H1 (cell line): ENCODE results near the gene NSFL1C. TPM values are rescaled to one million over a fixed set of nuclear protein-coding genes. Genes with fewer than 3 reads are reported as not detected.

Experiments used
- CTCF ChIA-PET: fragments of 300-600 bp; sonication (Branson Sonifier 250); formaldehyde crosslinking; loops from one replicate; lab custom pipeline; 2021; ENCODE audit not compliant: partially characterized antibody; lab: Charles Lee
- POLR2A ChIA-PET: fragments of 300-600 bp; sonication (Branson Sonifier 250); formaldehyde crosslinking; loops from one replicate; lab custom pipeline; 2021; ENCODE audit warnings: inconsistent platforms; ENCODE audit not compliant: partially characterized antibody; lab: Charles Lee
- DNase-seq, 2 experiments: peaks; one replicate each; pipeline versions ENCODE4 v3.0.0 to v3.0.0-alpha.2; 2010 to 2022; ENCODE audit warnings: low spot score in 2 of 2, low read depth in 1 of 2, mixed read lengths in 1 of 2
- FAIRE-seq: peaks from 2 replicates; lab custom pipeline; 2011; peaks lifted over from hg19 to GRCh38; lab: Jason Lieb, UNC
- H2AFZ ChIP-seq: 2 replicates; pipeline ENCODE4 v1.8.1; 2012; ENCODE audit warnings: low read length, inconsistent platforms
- H2AK5ac ChIP-seq: 2 replicates; pipeline ENCODE4 v1.6.1; 2013; ENCODE audit warnings: low read depth, low read length
- H2BK120ac ChIP-seq: replicated peaks from 2 replicates; pipeline ENCODE3; 2013; ENCODE audit warnings: low read depth, low read length, inconsistent platforms
- H2BK12ac ChIP-seq: 2 replicates; pipeline ENCODE4 v1.6.1; 2013; ENCODE audit warnings: low read depth, low read length
- H2BK15ac ChIP-seq: 2 replicates; pipeline ENCODE4 v1.6.1; 2013; ENCODE audit warnings: low read length
- H2BK20ac ChIP-seq: 2 replicates; pipeline ENCODE4 v1.6.1; 2013; ENCODE audit warnings: low read length
- H2BK5ac ChIP-seq: 2 replicates; pipeline ENCODE4 v1.6.1; 2013; ENCODE audit warnings: low read depth, low read length
- H3K14ac ChIP-seq: 2 replicates; pipeline ENCODE4 v1.6.1; 2013; ENCODE audit warnings: inconsistent platforms; ENCODE audit not compliant: insufficient read length
- H3K18ac ChIP-seq: 2 replicates; pipeline ENCODE4 v1.6.1; 2013; ENCODE audit warnings: low read length; ENCODE audit errors: extremely low read depth
- H3K23ac ChIP-seq: 2 replicates; pipeline ENCODE4 v1.6.1; 2013; ENCODE audit warnings: inconsistent platforms; ENCODE audit not compliant: insufficient read length
- H3K23me2 ChIP-seq: 2 replicates; pipeline ENCODE4 v1.6.1; 2013; ENCODE audit warnings: low read depth, low read length
- H3K27ac ChIP-seq: 2 replicates; pipeline ENCODE4 v1.6.1; 2011; ENCODE audit warnings: low read depth, low read length, inconsistent platforms
- H3K27me3 ChIP-seq, 4 experiments: replicated peaks in 1 of 4; 1 replicate in 1 of 4; 2 replicates in 3 of 4; pipeline versions ENCODE4 v1.6.1 to v1.8.1; 2011 to 2013; ENCODE audit warnings: low read length in 3 of 4, mild to moderate bottlenecking in 3 of 4, inconsistent platforms in 2 of 4, mixed read lengths in 2 of 4, moderate library complexity in 1 of 4; ENCODE audit not compliant: control insufficient read depth in 3 of 4, insufficient read depth in 3 of 4; ENCODE audit errors: extremely low read depth in 1 of 4
- H3K36me3 ChIP-seq, 4 experiments: 2 replicates each; pipeline versions ENCODE4 v1.6.1 to v1.8.1; 2011 to 2013; ENCODE audit warnings: mild to moderate bottlenecking in 4 of 4, low read length in 3 of 4, moderate library complexity in 2 of 4, control low read depth in 1 of 4, inconsistent platforms in 1 of 4; ENCODE audit not compliant: insufficient read depth in 4 of 4, control insufficient read depth in 2 of 4
- H3K4ac ChIP-seq: replicated peaks from 2 replicates; pipeline ENCODE3; 2013; ENCODE audit warnings: low read length, low read depth, mixed read lengths, inconsistent platforms; ENCODE audit not compliant: insufficient read length
- H3K4me1 ChIP-seq, 4 experiments: replicated peaks in 1 of 4; 1 replicate in 1 of 4; 2 replicates in 3 of 4; pipeline versions ENCODE4 v1.6.1 to v1.8.1; 2011 to 2013; ENCODE audit warnings: low read length in 3 of 4, inconsistent platforms in 2 of 4, mixed read lengths in 1 of 4; ENCODE audit not compliant: insufficient read depth in 4 of 4, control insufficient read depth in 3 of 4
- H3K4me2 ChIP-seq, 2 experiments: 2 replicates each; pipeline versions ENCODE4 v1.6.1 to v1.8.1; 2011 to 2013; ENCODE audit warnings: low read depth in 2 of 2, low read length in 2 of 2, control low read depth in 1 of 2, inconsistent platforms in 1 of 2, mild to moderate bottlenecking in 1 of 2; ENCODE audit not compliant: insufficient read depth in 1 of 2
- H3K4me3 ChIP-seq, 4 experiments: fragments of 200-600, 300-600 bp in 1 of 4; sonication (generic), shearing (Covaris generic), sonication (Bioruptor Twin) in 1 of 4; 2 replicates each; pipeline versions ENCODE4 v1.5.1 to v1.8.1; 2011 to 2016; ENCODE audit warnings: low read length in 4 of 4, low read depth in 3 of 4, control low read depth in 2 of 4, inconsistent platforms in 2 of 4, mild to moderate bottlenecking in 2 of 4, mixed read lengths in 1 of 4, moderate library complexity in 1 of 4; ENCODE audit not compliant: insufficient read depth in 2 of 4; ENCODE audit errors: extremely low read depth in 1 of 4
- H3K56ac ChIP-seq: replicated peaks from 2 replicates; pipeline ENCODE3; 2013; ENCODE audit warnings: low read depth, mild to moderate bottlenecking, mixed read lengths, low read length, inconsistent platforms; ENCODE audit not compliant: insufficient read length
- H3K79me1 ChIP-seq: 2 replicates; pipeline ENCODE4 v1.6.1; 2013; ENCODE audit warnings: low read depth, low read length, control low read depth
- H3K79me2 ChIP-seq, 2 experiments: 2 replicates each; pipeline versions ENCODE4 v1.6.1 to v1.8.1; 2012 to 2013; ENCODE audit warnings: low read length in 2 of 2, mild to moderate bottlenecking in 2 of 2, inconsistent platforms in 1 of 2; ENCODE audit not compliant: insufficient read depth in 2 of 2, control insufficient read depth in 1 of 2
- H3K9ac ChIP-seq, 4 experiments: replicated peaks in 1 of 4; 1 replicate in 1 of 4; 2 replicates in 3 of 4; pipeline versions ENCODE4 v1.6.1 to v1.8.1; 2011 to 2013; ENCODE audit warnings: low read depth in 3 of 4, low read length in 3 of 4, control low read depth in 2 of 4, mild to moderate bottlenecking in 2 of 4, moderate library complexity in 2 of 4, inconsistent platforms in 1 of 4; ENCODE audit errors: extremely low read depth in 1 of 4
- H3K9me3 ChIP-seq, 2 experiments: 2 replicates each; pipeline versions ENCODE4 v1.6.1 to v1.8.1; 2012 to 2013; ENCODE audit warnings: mild to moderate bottlenecking in 2 of 2, moderate library complexity in 2 of 2, control low read depth in 1 of 2, inconsistent platforms in 1 of 2, low read depth in 1 of 2, low read length in 1 of 2, mixed read lengths in 1 of 2; ENCODE audit not compliant: insufficient read depth in 2 of 2
- H4K20me1 ChIP-seq, 2 experiments: replicated peaks in 1 of 2; 2 replicates each; pipeline versions ENCODE3 to v1.8.1; 2011 to 2013; ENCODE audit warnings: inconsistent platforms in 2 of 2, low read length in 2 of 2, mild to moderate bottlenecking in 1 of 2; ENCODE audit not compliant: insufficient read depth in 2 of 2, control insufficient read depth in 1 of 2
- H4K5ac ChIP-seq: 2 replicates; pipeline ENCODE4 v1.6.1; 2013; ENCODE audit warnings: low read length, low read depth, mixed read lengths, inconsistent platforms; ENCODE audit not compliant: insufficient read length
- H4K8ac ChIP-seq: 2 replicates; pipeline ENCODE4 v1.8.0; 2013; ENCODE audit warnings: mild to moderate bottlenecking, moderate library complexity, low read length, inconsistent platforms; ENCODE audit not compliant: insufficient read depth; ENCODE audit errors: extremely low read depth
- H4K91ac ChIP-seq: replicated peaks from 2 replicates; pipeline ENCODE3; 2013; ENCODE audit warnings: low read length, mixed read lengths, inconsistent platforms; ENCODE audit not compliant: insufficient read length
- CBX5 ChIP-seq: fragments of 300-800, 300-1000 bp; sonication (generic); IDR thresholded peaks from 2 replicates; pipeline ENCODE4 v1.7.1; 2016; ENCODE audit warnings: antibody characterized with exemption, low read length, low read depth
- CBX8 ChIP-seq: fragments of 300-800, 300-1000 bp; sonication (generic); IDR thresholded peaks from 2 replicates; pipeline ENCODE4 v1.7.1; 2016; ENCODE audit warnings: low read depth, low read length, borderline replicate concordance
- EP300 ChIP-seq, 2 experiments: IDR thresholded peaks; 1 replicate in 1 of 2; 2 replicates in 1 of 2; pipeline ENCODE4 v1.6.1; 2011 to 2012; ENCODE audit warnings: low read depth in 2 of 2, low read length in 2 of 2, mild to moderate bottlenecking in 2 of 2, borderline replicate concordance in 1 of 2, inconsistent platforms in 1 of 2, moderate library complexity in 1 of 2
- GTF2F1 ChIP-seq: IDR thresholded peaks from 2 replicates; pipeline ENCODE4 v1.6.1; 2012; ENCODE audit warnings: low read depth, low read length, improper control_type of control experiment, borderline replicate concordance
- PHF8 ChIP-seq: fragments of 200-600 bp; sonication (generic); conservative IDR thresholded peaks from 2 replicates; pipeline ENCODE4 v1.7.1; 2012; ENCODE audit warnings: low read depth, mild to moderate bottlenecking, inconsistent platforms, low read length, moderate library complexity
- RAD21 ChIP-seq, 2 experiments: IDR thresholded peaks in 1 of 2; conservative IDR thresholded peaks in 1 of 2; 2 replicates each; pipeline ENCODE4 v1.6.1; 2011; ENCODE audit warnings: low read depth in 2 of 2, low read length in 2 of 2, improper control_type of control experiment in 1 of 2, inconsistent platforms in 1 of 2, mild to moderate bottlenecking in 1 of 2, moderate library complexity in 1 of 2
- RBBP5 ChIP-seq: IDR thresholded peaks from 2 replicates; pipeline ENCODE4 v1.7.1; 2012; ENCODE audit warnings: low read depth, mild to moderate bottlenecking, inconsistent platforms, low read length, moderate library complexity, borderline replicate concordance
- RXRA ChIP-seq: IDR thresholded peaks from 2 replicates; pipeline ENCODE4 v1.6.1; 2011; ENCODE audit warnings: low read depth, mild to moderate bottlenecking, low read length, moderate library complexity; ENCODE audit not compliant: insufficient read depth
- SP4 ChIP-seq: IDR thresholded peaks from 2 replicates; pipeline ENCODE4 v1.6.1; 2012; ENCODE audit warnings: low read length, inconsistent platforms
- TAF7 ChIP-seq: optimal IDR thresholded peaks from 2 replicates; pipeline ENCODE3; 2011; ENCODE audit warnings: low read depth, mild to moderate bottlenecking, inconsistent platforms, low read length, moderate library complexity, borderline replicate concordance
- USF2 ChIP-seq: IDR thresholded peaks from 2 replicates; pipeline ENCODE4 v1.6.1; 2011; ENCODE audit warnings: low read length, improper control_type of control experiment
- WGBS, 2 experiments: shearing (Covaris generic) in 1 of 2; methylation state at CpG; one replicate each; pipeline versions ENCODE4 v1.1.6 to v1.1.7; 2013 to 2015; ENCODE audit warnings: low lambda C conversion rate in 2 of 2, mixed read lengths in 2 of 2, inconsistent platforms in 1 of 2, low coverage in 1 of 2, missing lambda C conversion rate in 1 of 2; ENCODE audit not compliant: insufficient replicate concordance in 2 of 2, insufficient coverage in 1 of 2, insufficient read length in 1 of 2; ENCODE audit errors: extremely low coverage in 1 of 2, missing lambda C conversion rate in 1 of 2; 5-methylcytosine and 5-hydroxymethylcytosine counted together
- polyA plus RNA-seq, 7 experiments: library from polyadenylated mRNA; depleted of rRNA in 3 of 7; stranded (reverse) in 5 of 7; unstranded in 2 of 7; fragments of >200 nt in 5 of 7; fragments of 200-250 nt in 2 of 7; gene quantifications; 1 replicate in 5 of 7; 2 replicates in 1 of 7; 4 replicates in 1 of 7; pipeline versions ENCODE4 v1.2.1 to v1.2.3, GENCODE V29; 2011 to 2013; ENCODE audit warnings: missing spikeins in 2 of 7, mixed read lengths in 2 of 7
- total RNA-seq: library from RNA; stranded (reverse); fragmentation: NEBNext Ultra II Directional; extraction: Animal tissue kit (Norgen Biotek cat#: 25700); gene quantifications from 2 replicates; pipeline ENCODE4 v1.2.1, GENCODE V29; 2021

NSFL1C gene
- total and polyA plus RNA-seq, 2 of the 8 experiments (the other 6 are each of a cell fraction or from before 2014, with no cell fraction given) = 21.6 to 98.0 TPM

GRCh38 chr20:1420066-1420465, 46.6 kb downstream of the NSFL1C start:
- CTCF ChIA-PET = interaction anchor here (1.5 to 9.0 kb wide), 2 partner anchors 17 to 38 kb away, joined by 3 to 139 read pairs; no protein-coding TSS in a partner anchor
- TF ChIP-seq RBBP5 (no peak), RXRA (no peak), CBX8 (no peak), GTF2F1 (no peak), SP4 (no peak), CBX5 (no peak), PHF8 (no peak), EP300 (IDR thresholded peaks at IDR 0.05; ENCODE audit: borderline replicate concordance in 1 of 2, low read depth in 2 of 2, low read length in 2 of 2) (no peak), TAF7 (no peak), USF2 (no peak), RAD21 (IDR thresholded peaks at IDR 0.05 in 1 of 2, conservative IDR thresholded peaks at IDR 0.05 in 1 of 2; ENCODE audit: low read depth in 2 of 2, low read length in 2 of 2) (no peak)

More at GRCh38 chr20:1420066-1420465, 46.6 kb downstream of the NSFL1C start:
- POLR2A ChIA-PET = interaction anchor here (1.1 kb wide), 1 partner anchor 11 kb away, joined by 3 read pairs; no protein-coding TSS in a partner anchor
- H4K5ac ChIP-seq = no peak overlapping the region
- no peak overlapping the region for H3K23ac ChIP-seq
- H3K36me3 ChIP-seq = no peaks in the 10 kb centered on the region
- H2AFZ ChIP-seq = no peak overlapping the region
- H2BK20ac ChIP-seq = no peak overlapping the region
- H3K9ac ChIP-seq = no peak overlapping the region
- WGBS, 2 experiments = 93% methylated on average over 4 of the region's 4 CpGs; no CpG with 5 or more reads in 1 of the 2 experiments
- H3K23me2 ChIP-seq = no peaks in the 10 kb centered on the region
- H4K8ac ChIP-seq = no peak overlapping the region
- H3K27me3 ChIP-seq = 0 out of 7 replicates have a peak, but pooled peaks cover 0 to 3% (median 0%) of the 10 kb centered on the region in 4 experiments
- FAIRE-seq (no peak), DNase-seq (no peak)
- H3K27ac ChIP-seq = no peak overlapping the region
- no peak overlapping the region for H2BK12ac ChIP-seq
- H2BK5ac ChIP-seq = no peak overlapping the region
- H3K4ac ChIP-seq = no peak overlapping the region
- no peak overlapping the region for H3K4me2 ChIP-seq
- no peak overlapping the region for H3K4me3 ChIP-seq
- H3K18ac ChIP-seq = no peak overlapping the region
- H3K79me1 ChIP-seq = no peaks in the 10 kb centered on the region
- H4K20me1 ChIP-seq = no peaks in the 10 kb centered on the region
- H3K9me3 ChIP-seq = peaks cover 4 to 8% of the 10 kb centered on the region in 2 experiments; a peak in 3 of 4 replicates
- H3K4me1 ChIP-seq = peaks cover 0 to 3% (median 2%) of the 10 kb centered on the region in 4 experiments; a peak in 6 of 7 replicates
- H2BK120ac ChIP-seq = no peak overlapping the region
- no peaks in the 10 kb centered on the region for H3K79me2 ChIP-seq
- no peak overlapping the region for H3K56ac ChIP-seq
- no peak overlapping the region for H3K14ac ChIP-seq
- no peak overlapping the region for H2AK5ac ChIP-seq
- no peak overlapping the region for H2BK15ac ChIP-seq
- H4K91ac ChIP-seq = no peak overlapping the region
